ENCODE results near the gene VENTX. TPM values are rescaled to one million over a fixed set of nuclear protein-coding genes. Genes with fewer than 3 reads are reported as not detected.

The VENTX gene
- total and polyA plus RNA-seq, 10 of the 15 experiments (the other 5 are each of a cell fraction or from before 2014, with no cell fraction given), result 0.05 TPM; not detected in 9

DNA sequence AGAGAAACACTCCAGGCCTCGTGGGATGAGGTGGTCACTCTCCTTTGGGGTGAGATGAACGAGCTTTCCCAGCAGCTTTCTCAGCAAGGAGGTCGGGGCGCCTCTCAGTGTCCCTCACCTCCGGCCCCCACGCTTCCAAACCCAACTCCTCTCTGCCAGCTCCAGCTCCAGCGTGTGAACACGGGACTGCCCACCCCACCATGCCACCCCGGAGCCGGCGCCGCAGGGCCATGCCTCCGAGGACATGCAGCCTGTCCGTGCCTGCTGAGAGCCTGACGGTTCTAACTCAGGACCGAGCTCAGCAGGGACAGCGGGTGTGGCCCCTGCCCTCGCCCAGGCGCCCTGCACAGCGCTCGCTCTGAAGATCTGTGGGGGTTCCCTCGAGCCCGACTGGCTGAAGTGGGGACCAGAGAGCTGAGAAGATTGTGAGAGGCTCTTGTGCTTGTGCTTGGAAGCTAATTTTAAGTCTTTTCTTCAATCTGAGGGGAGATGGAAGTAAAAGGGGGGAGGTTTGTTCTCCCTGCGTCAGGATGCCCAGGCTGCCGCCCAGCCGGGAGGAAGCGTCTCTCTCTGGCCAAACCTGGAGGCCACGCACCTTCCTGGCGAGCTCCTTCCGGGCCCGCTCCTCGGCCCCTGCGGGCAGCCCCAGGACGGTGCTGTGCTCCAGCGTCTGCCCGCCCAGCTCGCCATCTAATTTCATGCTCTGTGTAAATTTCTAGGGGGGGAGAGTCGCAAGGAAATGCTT is 44.1 kb downstream of the VENTX start:
- in situ Hi-C loops (cut with MboI), result no loop called here
- Histone ChIP-seq H3K4me1 (ENCODE audit: control insufficient read depth, insufficient read depth, low read length) (peaks cover 22% of the 10 kb centered on the region), H3K4me2 (ENCODE audit: control insufficient read depth, insufficient read depth) (no peak overlapping the region), H3K4me3 (no peak overlapping the region), H3K9me3 (replicated peaks; ENCODE audit: control insufficient read depth, insufficient read depth, low read length) (no peaks in the 10 kb centered on the region), H3K9ac (ENCODE audit: control insufficient read depth, insufficient read depth, low read length) (no peak overlapping the region), H2AFZ (ENCODE audit: control insufficient read depth, low read depth, low read length) (no peak overlapping the region), H3K27me3 (replicated peaks in 1 of 2; ENCODE audit: control insufficient read depth in 2 of 2, insufficient read depth in 2 of 2, low read length in 1 of 2) (no peaks in the 10 kb centered on the region), H3K79me2 (ENCODE audit: control insufficient read depth, insufficient read depth, low read length) (no peaks in the 10 kb centered on the region), H4K20me1 (ENCODE audit: control insufficient read depth, insufficient read depth) (no peaks in the 10 kb centered on the region), H3K27ac (ENCODE audit: control insufficient read depth, insufficient read depth) (no peak overlapping the region), H3K36me3 (ENCODE audit: control insufficient read depth in 2 of 2, insufficient read depth in 2 of 2, low read length in 1 of 2) (peaks cover 8 to 21% of the 10 kb centered on the region in 2 experiments)
- CTCF ChIA-PET, result interaction anchor here (0.5 kb wide), 1 partner anchor 17 kb away, joined by 3 read pairs; no protein-coding TSS in a partner anchor
- no peak for DNase-seq (ENCODE audit: low read depth, low spot score)
- SMC1A ChIA-PET (ENCODE audit: uncharacterized antibody, unreplicated experiment), result no interaction called here
- whole genome bisulfite sequencing (ENCODE audit: insufficient coverage, insufficient replicate concordance, low lambda C conversion rate, missing lambda C conversion rate), result 90% methylated on average over 38 of the region's 38 CpGs
- RAD21 ChIA-PET (ENCODE audit: unreplicated experiment), result no interaction called here
- intact Hi-C loops (cut with micrococcal nuclease; ENCODE audit: unreplicated experiment), result no loop called here
- POLR2A ChIA-PET, result no interaction called here
- no peak for FAIRE-seq
- no TSS peak for BruUV-seq (replicated peaks)
- no peak for ATAC-seq
- TF ChIP-seq CEBPZ (IDR thresholded peaks at IDR 0.05; ENCODE audit: low read depth, low read length) (no peak), NFYA (IDR thresholded peaks at IDR 0.05; ENCODE audit: borderline replicate concordance, low read depth, low read length) (no peak), FOXK2 (IDR thresholded peaks at IDR 0.05) (no peak), PAX5 (IDR thresholded peaks at IDR 0.05; ENCODE audit: borderline replicate concordance, low read depth, low read length) (no peak), BCL3 (IDR thresholded peaks at IDR 0.05; ENCODE audit: borderline replicate concordance, insufficient read depth, low read depth, low read length, poor library complexity, severe bottlenecking) (no peak), YY1 (IDR thresholded peaks at IDR 0.05; ENCODE audit: low read depth, low read length) (no peak), IKZF2 (IDR thresholded peaks at IDR 0.05) (no peak), HCFC1 (IDR thresholded peaks at IDR 0.05; ENCODE audit: low read length) (no peak), USF1 (IDR thresholded peaks at IDR 0.05; ENCODE audit: borderline replicate concordance, extremely low read length, insufficient read depth, low read depth, low read length) (no peak), CEBPB (IDR thresholded peaks at IDR 0.05; ENCODE audit: borderline replicate concordance in 1 of 2, low read depth in 2 of 2, low read length in 2 of 2) (no peak), NFXL1 (IDR thresholded peaks at IDR 0.05; ENCODE audit: borderline replicate concordance) (no peak), MLLT1 (IDR thresholded peaks at IDR 0.05) (no peak)
- TF ChIP-seq, protein P1, sequence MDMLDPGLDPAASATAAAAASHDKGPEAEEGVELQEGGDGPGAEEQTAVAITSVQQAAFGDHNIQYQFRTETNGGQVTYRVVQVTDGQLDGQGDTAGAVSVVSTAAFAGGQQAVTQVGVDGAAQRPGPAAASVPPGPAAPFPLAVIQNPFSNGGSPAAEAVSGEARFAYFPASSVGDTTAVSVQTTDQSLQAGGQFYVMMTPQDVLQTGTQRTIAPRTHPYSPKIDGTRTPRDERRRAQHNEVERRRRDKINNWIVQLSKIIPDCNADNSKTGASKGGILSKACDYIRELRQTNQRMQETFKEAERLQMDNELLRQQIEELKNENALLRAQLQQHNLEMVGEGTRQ (IDR thresholded peaks at IDR 0.05; ENCODE audit: borderline replicate concordance, low read depth, low read length), result no peak
